IPS DF 6.9 (cell line): ENCODE results near the gene HCRT.
"Not testable (repeated sequence)": the region's sequence is repeated elsewhere in the genome, so short reads cannot be mapped to it uniquely, and the experiment has no call there.

Source experiments
- DNase-seq: peaks from one replicate; pipeline ENCODE4 v3.0.0-alpha.2; 2013; ENCODE audit warnings: low read depth, low spot score
- H3K27ac ChIP-seq: one replicate; pipeline ENCODE4 v1.5.1; 2013; ENCODE audit warnings: low read length, control low read depth
- H3K27me3 ChIP-seq: 2 replicates; pipeline ENCODE4 v1.6.1; 2013; ENCODE audit warnings: mild to moderate bottlenecking, low read length; ENCODE audit not compliant: control insufficient read depth, insufficient read depth
- H3K36me3 ChIP-seq: 2 replicates; pipeline ENCODE4 v1.6.1; 2013; ENCODE audit warnings: low read length; ENCODE audit not compliant: control insufficient read depth, insufficient read depth
- H3K4me1 ChIP-seq: 2 replicates; pipeline ENCODE4 v1.6.1; 2013; ENCODE audit warnings: low read length; ENCODE audit not compliant: control insufficient read depth, insufficient read depth
- H3K4me3 ChIP-seq: 2 replicates; pipeline ENCODE4 v1.5.1; 2013; ENCODE audit warnings: mild to moderate bottlenecking, low read length
- H3K9me3 ChIP-seq: 2 replicates; pipeline ENCODE4 v1.6.1; 2013; ENCODE audit warnings: low read length, inconsistent platforms; ENCODE audit not compliant: control insufficient read depth, insufficient read depth
- WGBS: extraction: QIAGEN DNeasy Blood & Tissue Kit; methylation state at CpG from one replicate; pipeline ENCODE4 v1.1.7; 2013; ENCODE audit warnings: mixed read lengths, missing lambda C conversion rate; ENCODE audit not compliant: insufficient read length, insufficient coverage; 5-methylcytosine and 5-hydroxymethylcytosine counted together

HCRT gene

DNA sequence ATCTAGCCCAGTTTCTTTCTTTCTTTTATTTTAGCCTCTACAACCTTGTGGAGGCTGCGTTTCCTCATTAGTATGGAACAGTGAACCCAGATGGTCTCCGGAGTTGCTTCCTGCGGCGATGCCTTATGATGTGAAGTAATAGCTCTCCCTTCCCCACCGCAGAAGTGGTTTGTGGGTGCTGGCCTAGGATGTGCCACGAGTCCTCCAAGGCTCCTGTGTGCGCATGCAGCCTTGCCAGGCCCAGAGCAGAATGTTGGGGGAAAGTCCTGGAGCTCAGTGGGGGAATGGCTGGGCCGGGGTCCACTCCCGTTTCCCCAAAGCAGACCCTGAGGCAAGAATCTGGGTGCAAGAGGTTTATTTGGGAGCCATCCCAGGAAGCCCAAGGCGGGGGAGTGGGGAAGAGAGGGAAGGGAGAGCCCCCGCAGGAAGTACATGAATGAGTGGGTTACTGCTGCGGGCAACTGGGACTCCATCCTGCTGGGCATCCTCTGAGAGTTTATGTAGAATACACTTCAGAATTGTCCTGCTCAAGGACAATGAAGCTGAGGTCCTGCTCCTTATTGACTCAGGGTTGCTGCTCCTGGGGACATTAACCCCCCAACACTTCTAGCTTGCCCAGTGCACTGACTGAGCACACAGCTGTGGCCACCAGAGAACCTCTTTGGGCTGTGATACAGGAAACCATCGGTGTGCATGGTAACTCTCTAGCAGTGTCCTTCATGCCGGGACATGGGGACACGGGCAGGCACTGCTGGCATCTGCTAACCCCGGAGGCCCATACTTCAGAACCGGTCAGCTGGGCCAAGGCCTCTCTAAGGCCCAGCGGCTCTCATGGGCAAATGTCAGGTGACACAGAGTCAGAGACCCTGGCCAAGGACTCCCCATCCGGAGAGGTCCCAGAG, 3.7 kb upstream of the HCRT start:
- no peak overlapping the region for H3K27ac ChIP-seq
- no peaks in the 10 kb centered on the region for H3K36me3 ChIP-seq
- H3K27me3 ChIP-seq, result no peaks in the 10 kb centered on the region; the same call in 1 of the 2 replicates
- DNase-seq, result no peak
- H3K4me3 ChIP-seq, result no peak overlapping the region
- H3K9me3 ChIP-seq, result no peaks in the 10 kb centered on the region
- no peaks in the 10 kb centered on the region for H3K4me1 ChIP-seq
- WGBS, result no CpG with 5 or more reads among the region's 19 CpGs

- Histone ChIP-seq H3K27ac (no peak overlapping the region), H3K36me3 (no peaks in the 10 kb centered on the region), H3K27me3 (peaks cover 2% of the 10 kb centered on the region; the same call in 1 of the 2 replicates), H3K9me3 (no peaks in the 10 kb centered on the region), H3K4me3 (no peak overlapping the region), H3K4me1 (no peaks in the 10 kb centered on the region)
- DNase-seq, result no peak
- WGBS, result no CpG with 5 or more reads among the region's 2 CpGs
Measured at GRCh38 chr17:42187833-42188232, 2.6 kb upstream of the HCRT start.

DNA sequence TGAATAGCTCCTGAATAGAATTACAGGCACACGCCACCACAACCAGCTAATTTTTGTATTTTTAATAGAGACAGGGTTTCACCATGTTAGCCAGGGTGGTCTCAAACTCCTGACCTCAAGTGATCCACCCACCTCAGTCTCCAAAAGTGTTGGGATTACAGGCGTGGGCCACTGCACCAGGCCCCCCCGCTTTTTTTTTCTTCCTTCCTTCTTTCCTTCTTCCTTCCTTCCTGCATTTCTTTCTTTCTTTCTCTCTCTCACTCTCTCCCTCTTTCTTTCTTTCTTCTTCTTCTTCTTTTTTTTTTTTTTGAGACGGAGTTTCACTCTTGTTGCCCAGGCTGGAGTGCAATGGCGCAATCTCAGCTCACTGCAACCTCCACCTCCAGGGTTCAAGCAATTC, 939 bp upstream of the HCRT start:
- not testable (repeated sequence) for H3K36me3 ChIP-seq, DNase-seq, H3K4me3 ChIP-seq, H3K27me3 ChIP-seq, H3K4me1 ChIP-seq, H3K9me3 ChIP-seq, H3K27ac ChIP-seq
- WGBS, result no CpG with 5 or more reads among the region's 5 CpGs

DNA sequence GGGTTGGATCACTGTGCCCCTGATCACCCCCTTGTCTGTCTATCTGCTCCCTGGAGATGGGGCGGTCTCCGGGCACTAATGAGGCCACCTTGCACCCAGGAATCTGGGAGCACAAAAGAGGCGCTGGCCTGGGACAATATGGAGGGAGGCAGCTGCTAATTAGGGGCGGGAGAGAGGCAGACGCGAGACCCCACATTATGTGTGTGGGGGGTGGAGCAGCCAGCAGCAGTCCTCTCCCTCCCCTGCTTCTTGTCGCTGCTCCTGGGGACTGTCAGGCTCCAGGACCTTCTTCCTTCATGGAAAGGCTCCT, 324 bp upstream of the HCRT start:
- H3K27me3 ChIP-seq, result peaks cover 5% of the 10 kb centered on the region; the same call in 1 of the 2 replicates
- no peak overlapping the region for H3K27ac ChIP-seq
- H3K9me3 ChIP-seq, result no peaks in the 10 kb centered on the region
- no peaks in the 10 kb centered on the region for H3K36me3 ChIP-seq
- DNase-seq, result no peak
- no peak overlapping the region for H3K4me3 ChIP-seq
- no peaks in the 10 kb centered on the region; the same call in 1 of the 2 replicates for H3K4me1 ChIP-seq
- no CpG with 5 or more reads among the region's 7 CpGs for WGBS

- Histone ChIP-seq H3K4me3 (peak overlapping the region; percentile 43; the same call in 1 of the 2 replicates), H3K36me3 (no peaks in the 10 kb centered on the region), H3K27ac (no peak overlapping the region), H3K9me3 (no peaks in the 10 kb centered on the region), H3K4me1 (no peaks in the 10 kb centered on the region; the same call in 1 of the 2 replicates), H3K27me3 (peaks cover 5% of the 10 kb centered on the region; the same call in 1 of the 2 replicates)
- no peak for DNase-seq
- WGBS, result no CpG with 5 or more reads among the region's 83 CpGs
Measured at GRCh38 chr17:42183741-42184711, 1.2 kb downstream of the HCRT start.

- WGBS, result no CpG with 5 or more reads among the region's 9 CpGs
- Histone ChIP-seq H3K9me3 (no peaks in the 10 kb centered on the region), H3K36me3 (no peaks in the 10 kb centered on the region), H3K27ac (no peak overlapping the region), H3K27me3 (peaks cover 5% of the 10 kb centered on the region; the same call in 1 of the 2 replicates), H3K4me3 (peak overlapping the region; percentile 43; the same call in 1 of the 2 replicates), H3K4me1 (no peaks in the 10 kb centered on the region; the same call in 1 of the 2 replicates)
- no peak for DNase-seq
Measured at GRCh38 chr17:42182927-42183734, 2.1 kb downstream of the HCRT start.

DNA sequence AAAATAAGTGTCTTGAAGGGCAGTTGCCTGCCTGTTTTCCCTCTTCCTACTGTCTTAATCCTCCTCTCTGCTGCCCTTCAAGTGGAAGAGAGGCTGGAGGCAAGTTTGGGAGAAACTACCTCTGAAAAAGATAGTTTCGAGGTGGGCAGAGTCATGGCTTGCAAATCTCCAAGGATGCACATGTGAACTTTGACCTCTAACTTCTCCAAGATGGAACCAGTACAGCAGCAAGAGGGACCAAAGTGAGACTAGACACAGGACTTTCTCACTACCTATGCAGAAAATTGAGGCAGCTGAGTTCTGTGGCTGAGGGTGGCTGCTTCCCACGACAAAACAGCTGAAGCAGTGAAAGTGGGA, 3.4 kb downstream of the HCRT start:
- Histone ChIP-seq H3K9me3 (no peaks in the 10 kb centered on the region), H3K36me3 (no peaks in the 10 kb centered on the region), H3K27me3 (peaks cover 5% of the 10 kb centered on the region; the same call in 1 of the 2 replicates), H3K4me3 (no peak overlapping the region), H3K27ac (no peak overlapping the region), H3K4me1 (no peaks in the 10 kb centered on the region; the same call in 1 of the 2 replicates)
- no CpG with 5 or more reads among the region's 2 CpGs for WGBS
- DNase-seq, result no peak

- Histone ChIP-seq H3K9me3 (no peaks in the 10 kb centered on the region), H3K36me3 (no peaks in the 10 kb centered on the region), H3K4me1 (no peaks in the 10 kb centered on the region; the same call in 1 of the 2 replicates), H3K4me3 (peak within 1 kb of the TSS; percentile 48; the same call in 1 of the 2 replicates), H3K27ac (no peak within 1 kb of the TSS), H3K27me3 (peaks cover 5% of the 10 kb centered on the region; the same call in 1 of the 2 replicates)
- no peak for DNase-seq
- WGBS, result no CpG with 5 or more reads among the region's 60 CpGs
Measured at GRCh38 chr17:42180922-42181850, 4.1 kb downstream of the HCRT start, which contains the start of gene KCNH4. Gene KCNH4 (minus strand): TSS chr17:42181142. CDS start chr17:42180945, 197 bp downstream.

- Histone ChIP-seq H3K4me1 (no peaks in the 10 kb centered on the region; the same call in 1 of the 2 replicates), H3K36me3 (no peaks in the 10 kb centered on the region), H3K27ac (no peak overlapping the region), H3K4me3 (peak overlapping the region; percentile 48; the same call in 1 of the 2 replicates), H3K27me3 (peaks cover 5% of the 10 kb centered on the region; the same call in 1 of the 2 replicates), H3K9me3 (no peaks in the 10 kb centered on the region)
- no peak for DNase-seq
- WGBS, result no CpG with 5 or more reads among the region's 33 CpGs
Measured at GRCh38 chr17:42180411-42180921, 4.8 kb downstream of the HCRT start.
